GM13977 (cell line): ENCODE measurements around the gene NPR1.
A peak's percentile ranks its signal among the peaks of the same experiment; 100 is the strongest.

Experiments
- DNase-seq: peaks from one replicate; pipeline ENCODE4 v3.0.0; 2012; ENCODE audit warnings: low spot score
- in situ Hi-C: fragments of 300-500 bp; cut with MboI; formaldehyde crosslinking; loops from one replicate; pipeline ENCODE4 v1.12.0; 2022; ENCODE audit warnings: low sequenced_read_pairs, low pct_unique_long_range_greater_than_20kb, mixed read lengths, inconsistent platforms; ENCODE audit not compliant: unreplicated experiment
- TF ChIP-seq, protein P1 (sequence below): IDR thresholded peaks from 2 replicates; pipeline ENCODE4 v1.5.1; 2012; ENCODE audit warnings: mild to moderate bottlenecking, control low read depth; ENCODE audit not compliant: insufficient read depth; ENCODE audit errors: extremely low read depth, missing control alignments

The NPR1 gene

DNA sequence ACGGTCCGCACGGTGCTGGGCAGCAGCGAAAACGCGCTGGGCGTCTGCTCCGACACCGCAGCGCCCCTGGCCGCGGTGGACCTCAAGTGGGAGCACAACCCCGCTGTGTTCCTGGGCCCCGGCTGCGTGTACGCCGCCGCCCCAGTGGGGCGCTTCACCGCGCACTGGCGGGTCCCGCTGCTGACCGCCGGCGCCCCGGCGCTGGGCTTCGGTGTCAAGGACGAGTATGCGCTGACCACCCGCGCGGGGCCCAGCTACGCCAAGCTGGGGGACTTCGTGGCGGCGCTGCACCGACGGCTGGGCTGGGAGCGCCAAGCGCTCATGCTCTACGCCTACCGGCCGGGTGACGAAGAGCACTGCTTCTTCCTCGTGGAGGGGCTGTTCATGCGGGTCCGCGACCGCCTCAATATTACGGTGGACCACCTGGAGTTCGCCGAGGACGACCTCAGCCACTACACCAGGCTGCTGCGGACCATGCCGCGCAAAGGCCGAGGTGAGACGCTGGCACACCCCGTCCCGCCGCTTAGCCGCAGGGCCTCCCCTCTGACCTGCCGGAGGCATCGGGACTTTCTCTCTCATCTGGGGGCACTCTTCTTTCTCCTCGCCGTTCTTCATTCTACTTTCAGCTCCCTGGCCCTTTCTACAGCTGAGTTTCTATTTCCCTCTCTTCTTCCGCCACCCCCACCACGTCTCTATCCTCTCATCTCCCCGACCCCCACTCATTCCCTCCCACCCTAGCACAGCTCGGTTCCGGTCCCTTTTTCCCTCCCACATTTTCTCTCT, 1.0 kb downstream of the NPR1 start:
- DNase-seq = peak; percentile 52
- TF ChIP-seq, protein P1, sequence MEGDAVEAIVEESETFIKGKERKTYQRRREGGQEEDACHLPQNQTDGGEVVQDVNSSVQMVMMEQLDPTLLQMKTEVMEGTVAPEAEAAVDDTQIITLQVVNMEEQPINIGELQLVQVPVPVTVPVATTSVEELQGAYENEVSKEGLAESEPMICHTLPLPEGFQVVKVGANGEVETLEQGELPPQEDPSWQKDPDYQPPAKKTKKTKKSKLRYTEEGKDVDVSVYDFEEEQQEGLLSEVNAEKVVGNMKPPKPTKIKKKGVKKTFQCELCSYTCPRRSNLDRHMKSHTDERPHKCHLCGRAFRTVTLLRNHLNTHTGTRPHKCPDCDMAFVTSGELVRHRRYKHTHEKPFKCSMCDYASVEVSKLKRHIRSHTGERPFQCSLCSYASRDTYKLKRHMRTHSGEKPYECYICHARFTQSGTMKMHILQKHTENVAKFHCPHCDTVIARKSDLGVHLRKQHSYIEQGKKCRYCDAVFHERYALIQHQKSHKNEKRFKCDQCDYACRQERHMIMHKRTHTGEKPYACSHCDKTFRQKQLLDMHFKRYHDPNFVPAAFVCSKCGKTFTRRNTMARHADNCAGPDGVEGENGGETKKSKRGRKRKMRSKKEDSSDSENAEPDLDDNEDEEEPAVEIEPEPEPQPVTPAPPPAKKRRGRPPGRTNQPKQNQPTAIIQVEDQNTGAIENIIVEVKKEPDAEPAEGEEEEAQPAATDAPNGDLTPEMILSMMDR = peak; percentile 11
- in situ Hi-C loops = loop anchor here (10.0 kb wide), 2 partner anchors 65 to 305 kb away; partner anchors contain the start of gene RAB13

DNA sequence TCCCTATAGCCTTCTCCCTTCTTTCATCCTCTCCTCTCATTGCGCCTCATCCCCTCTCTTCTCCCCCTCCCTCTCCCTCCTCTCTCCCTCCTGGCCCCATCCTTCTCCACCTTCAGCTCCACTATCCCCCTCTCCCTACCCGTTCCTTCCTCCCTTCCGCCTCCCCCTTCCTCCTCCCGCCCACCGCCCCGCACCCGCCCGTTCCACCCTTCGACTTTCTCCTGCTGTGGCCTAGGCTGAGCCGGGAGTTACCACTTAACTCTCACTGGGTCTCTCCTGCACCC, 1.6 kb downstream of the NPR1 start:
- no peak for DNase-seq
- in situ Hi-C loops = no loop called here
- TF ChIP-seq, protein P1 = no peak

- in situ Hi-C loops = no loop called here
- DNase-seq = no peak
- TF ChIP-seq, protein P1 = no peak
Measured at GRCh38 chr1:153682730-153683129, 4.2 kb downstream of the NPR1 start.

DNA sequence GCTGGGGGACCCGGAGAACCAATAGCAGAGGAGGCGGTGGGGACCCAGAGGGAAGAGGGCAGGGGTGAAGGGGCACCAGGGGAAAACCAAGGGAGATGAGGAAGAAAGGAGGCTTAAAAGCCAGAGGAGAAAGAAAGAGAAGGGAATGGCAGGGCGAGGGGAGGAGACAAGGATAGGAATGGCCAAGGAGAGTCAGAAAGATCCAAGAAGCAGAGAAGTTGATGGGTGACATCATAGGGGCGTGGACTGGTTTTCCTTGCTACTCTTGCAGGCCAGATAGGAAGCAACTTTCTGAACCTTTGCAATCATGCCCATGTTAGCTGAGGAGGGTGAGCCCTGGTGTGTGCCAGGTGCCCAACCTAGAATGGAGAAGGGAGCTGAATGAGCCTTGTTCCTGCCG, 5.4 kb downstream of the NPR1 start:
- no peak for DNase-seq
- in situ Hi-C loops = no loop called here
- TF ChIP-seq, protein P1 = no peak

GRCh38 chr1:153684892-153685291, 6.4 kb downstream of the NPR1 start:
- in situ Hi-C loops = no loop called here
- peak; percentile 5 for DNase-seq
- TF ChIP-seq, protein P1 = no peak

GRCh38 chr1:153685544-153686340, 7.3 kb downstream of the NPR1 start:
- DNase-seq = peak; percentile 6
- in situ Hi-C loops = no loop called here
- TF ChIP-seq, protein P1 = no peak
